Progenitor cell of endocrine pancreas (in vitro differentiated cells): Measurements from ENCODE around the gene PNPLA3. TPM values are rescaled to one million over a fixed set of nuclear protein-coding genes. Genes with fewer than 3 reads are reported as not detected.
"Not testable (repeated sequence)": the region's sequence is repeated elsewhere in the genome, so short reads cannot be mapped to it uniquely, and the experiment has no call there.

Experiments used
- DNase-seq: peaks from one replicate; pipeline ENCODE4 v3.0.0; 2021; ENCODE audit warnings: low spot score; ENCODE audit not compliant: unreplicated experiment
- H3K27ac Mint-ChIP-seq: 2 replicates; pipeline ENCODE4 v1.8.0; 2021; ENCODE audit warnings: mild to moderate bottlenecking, moderate library complexity, mixed read lengths
- H3K27me3 Mint-ChIP-seq: 2 replicates; pipeline ENCODE4 v1.8.0; 2021; ENCODE audit warnings: mixed read lengths
- H3K36me3 Mint-ChIP-seq: 2 replicates; pipeline ENCODE4 v1.8.0; 2022; ENCODE audit warnings: mixed read lengths; ENCODE audit not compliant: insufficient read depth
- H3K4me1 Mint-ChIP-seq: 2 replicates; pipeline ENCODE4 v1.8.0; 2021; ENCODE audit warnings: low read depth, mixed read lengths
- H3K4me3 Mint-ChIP-seq: 2 replicates; pipeline ENCODE4 v1.8.0; 2021; ENCODE audit warnings: low read depth, mild to moderate bottlenecking, moderate library complexity, mixed read lengths
- H3K9me3 Mint-ChIP-seq: 2 replicates; pipeline ENCODE4 v1.8.0; 2021; ENCODE audit warnings: low read depth, mixed read lengths
- CTCF ChIP-seq: fragments of 200-600 bp; sonication (generic); IDR thresholded peaks from one replicate; pipeline ENCODE4 v1.5.0; 2021; ENCODE audit warnings: antibody characterized with exemption, mild to moderate bottlenecking; ENCODE audit not compliant: unreplicated experiment
- total RNA-seq: library from RNA; stranded (reverse); gene quantifications from 2 replicates; pipeline ENCODE4 v1.2.1, GENCODE V29; 2021

The PNPLA3 gene
- total RNA-seq, 1 donor from 2014 or later: 11.4 TPM

GRCh38 chr22:43897751-43898261 lies 25.8 kb upstream of the PNPLA3 start:
- peaks cover 35% of the 10 kb centered on the region for H3K27me3 Mint-ChIP-seq

GRCh38 chr22:43900206-43900605 lies 23.4 kb upstream of the PNPLA3 start:
- Mint-ChIP-seq H3K4me1 (peaks cover 1% of the 10 kb centered on the region), H3K4me3 (no peak overlapping the region), H3K27ac (no peak overlapping the region), H3K27me3 (peaks cover 22% of the 10 kb centered on the region), H3K9me3 (peaks cover 4% of the 10 kb centered on the region), H3K36me3 (no peaks in the 10 kb centered on the region)
- no peak for TF ChIP-seq CTCF
- DNase-seq: no peak

More at GRCh38 chr22:43897751-43898261, 25.8 kb upstream of the PNPLA3 start:
- no peak overlapping the region for H3K4me3 Mint-ChIP-seq
- H3K9me3 Mint-ChIP-seq: no peaks in the 10 kb centered on the region
- no peaks in the 10 kb centered on the region for H3K36me3 Mint-ChIP-seq
- no peak for TF ChIP-seq CTCF
- peaks cover 1% of the 10 kb centered on the region for H3K4me1 Mint-ChIP-seq
- no peak overlapping the region for H3K27ac Mint-ChIP-seq
- no peak for DNase-seq

DNA sequence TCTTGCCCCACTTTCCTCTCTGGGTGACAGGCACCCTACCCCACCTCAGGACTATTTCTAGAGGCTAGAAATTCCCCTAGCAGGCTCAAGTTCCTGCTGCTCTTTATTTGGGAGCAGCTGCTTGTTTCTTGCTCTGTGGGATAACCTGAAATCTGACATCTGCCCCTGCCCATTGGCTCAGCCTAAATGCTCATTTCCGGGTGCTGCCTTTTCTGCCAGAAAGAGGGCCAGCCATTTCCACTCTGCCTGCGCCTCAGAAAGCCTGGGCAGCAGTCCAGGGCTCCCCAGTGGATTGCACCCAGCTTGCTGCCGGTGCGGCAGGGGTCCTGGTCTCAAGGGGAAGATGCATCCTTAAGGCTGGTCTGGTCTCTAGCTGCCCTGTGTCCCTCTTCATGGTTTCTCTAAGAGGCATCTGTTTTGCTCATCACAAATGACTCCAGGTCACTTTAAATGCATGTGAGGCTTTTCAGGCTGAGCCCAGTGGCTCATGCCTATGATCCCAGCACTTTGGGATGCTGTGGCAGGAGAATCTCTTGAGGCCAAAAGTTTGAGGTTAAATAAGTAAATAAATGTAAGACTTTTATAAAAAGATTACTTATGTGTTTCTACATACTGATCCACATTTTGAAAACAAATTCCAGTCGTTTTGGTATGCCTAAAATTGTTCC lies 21.5 kb upstream of the PNPLA3 start:
- peaks cover 20% of the 10 kb centered on the region for H3K27me3 Mint-ChIP-seq
- H3K4me1 Mint-ChIP-seq: no peaks in the 10 kb centered on the region
- no peak for DNase-seq
- TF ChIP-seq CTCF: no peak
- H3K9me3 Mint-ChIP-seq: peaks cover 4% of the 10 kb centered on the region
- H3K36me3 Mint-ChIP-seq: no peaks in the 10 kb centered on the region
- H3K27ac Mint-ChIP-seq: no peak overlapping the region
- H3K4me3 Mint-ChIP-seq: no peak overlapping the region

DNA sequence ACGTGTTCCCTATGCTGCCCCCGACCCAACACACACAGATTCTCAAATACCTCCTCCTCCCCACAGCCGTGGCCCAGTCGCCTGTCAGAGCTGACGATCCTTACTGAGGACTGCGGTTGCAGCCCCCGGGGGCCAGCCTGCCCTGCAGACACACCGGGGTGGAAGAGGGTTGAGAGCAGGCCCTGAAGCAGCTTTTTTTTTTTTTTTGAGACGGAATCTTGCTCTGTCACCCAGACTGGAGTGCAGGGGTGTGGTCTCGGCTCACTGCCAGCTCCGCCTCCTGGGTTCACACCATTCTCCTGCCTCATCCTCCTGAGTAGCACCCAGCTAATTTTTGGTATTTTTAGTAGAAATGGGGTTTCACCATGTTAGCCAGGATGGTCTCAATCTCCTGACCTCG lies 20.6 kb upstream of the PNPLA3 start:
- not testable (repeated sequence) for H3K4me1 Mint-ChIP-seq, H3K27ac Mint-ChIP-seq, H3K4me3 Mint-ChIP-seq, DNase-seq, H3K36me3 Mint-ChIP-seq, H3K9me3 Mint-ChIP-seq
- peaks cover 22% of the 10 kb centered on the region for H3K27me3 Mint-ChIP-seq

GRCh38 chr22:43904412-43904811 lies 19.2 kb upstream of the PNPLA3 start:
- not testable (repeated sequence) for H3K27ac Mint-ChIP-seq, H3K4me1 Mint-ChIP-seq, H3K36me3 Mint-ChIP-seq, H3K4me3 Mint-ChIP-seq, H3K9me3 Mint-ChIP-seq, DNase-seq
- H3K27me3 Mint-ChIP-seq: peaks cover 27% of the 10 kb centered on the region
- peak; percentile 46 for TF ChIP-seq CTCF

DNA sequence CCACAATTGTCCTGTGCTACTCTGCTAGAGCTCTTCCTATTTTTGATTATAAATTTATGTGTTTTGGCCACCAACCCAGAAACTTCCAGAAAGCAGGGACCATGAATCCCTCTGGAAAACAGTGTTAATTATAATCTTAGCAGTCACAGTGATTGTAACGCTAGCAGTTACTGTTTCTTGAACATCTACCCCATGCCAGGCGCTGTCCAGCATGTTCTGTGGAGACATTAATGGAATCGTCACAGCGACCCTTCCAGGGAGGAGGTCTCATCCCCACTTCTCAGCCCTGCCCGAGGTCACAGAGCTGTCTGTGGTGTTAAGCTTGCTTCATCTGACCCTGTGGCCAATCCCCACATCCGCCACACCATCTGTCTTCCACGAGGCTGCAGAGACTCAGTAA lies 17.9 kb upstream of the PNPLA3 start:
- Mint-ChIP-seq H3K4me3 (no peak overlapping the region), H3K27me3 (peaks cover 33% of the 10 kb centered on the region), H3K9me3 (peaks cover 4% of the 10 kb centered on the region), H3K27ac (no peak overlapping the region), H3K4me1 (no peaks in the 10 kb centered on the region), H3K36me3 (no peaks in the 10 kb centered on the region)
- no peak for DNase-seq
- TF ChIP-seq CTCF: no peak
